GM12878 (cell line): ENCODE measurements around the gene SPTBN1. TPM values are rescaled to one million over a fixed set of nuclear protein-coding genes. Genes with fewer than 3 reads are reported as not detected.

ENCODE experiments used
- CBX3 ChIP-seq: fragments of 200-600 bp; sonication (generic); IDR thresholded peaks from 2 replicates; pipeline ENCODE4 v1.6.1; 2016; ENCODE audit warnings: low read depth, borderline replicate concordance
- CHD1 ChIP-seq: IDR thresholded peaks from 2 replicates; pipeline ENCODE4 v1.6.1; 2012; ENCODE audit warnings: low read depth, low read length, improper control_type of control experiment
- DPF2 ChIP-seq: fragments of 450-650 bp; IDR thresholded peaks from 2 replicates; pipeline ENCODE4 v1.6.1; 2017; ENCODE audit warnings: mild to moderate bottlenecking
- GABPA ChIP-seq: IDR thresholded peaks from 2 replicates; pipeline ENCODE4 v1.6.1; 2014; ENCODE audit warnings: antibody characterized with exemption, low read depth, mild to moderate bottlenecking, inconsistent platforms
- IRF4 ChIP-seq: IDR thresholded peaks from 2 replicates; pipeline ENCODE4 v1.6.1; 2011; ENCODE audit warnings: low read depth, low read length
- KLF5 ChIP-seq: fragments of 450-650 bp; IDR thresholded peaks from 2 replicates; pipeline ENCODE4 v1.6.1; 2014; ENCODE audit warnings: mild to moderate bottlenecking; ENCODE audit not compliant: partially characterized antibody
- LARP7 ChIP-seq: fragments of 450-650 bp; IDR thresholded peaks from 2 replicates; pipeline ENCODE4 v1.6.1; 2017; ENCODE audit warnings: mild to moderate bottlenecking
- NR2C2 ChIP-seq: IDR thresholded peaks from 2 replicates; pipeline ENCODE4 v1.6.1; 2011; ENCODE audit warnings: borderline replicate concordance, low read depth; ENCODE audit not compliant: control insufficient read depth, insufficient read length
- NRF1 ChIP-seq: conservative IDR thresholded peaks from 2 replicates; pipeline ENCODE4 v1.6.1; 2011; ENCODE audit warnings: mild to moderate bottlenecking, low read depth, low read length, improper control_type of control experiment
- SPI1 ChIP-seq: IDR thresholded peaks from 2 replicates; pipeline ENCODE4 v1.6.1; 2011; ENCODE audit warnings: low read depth, mild to moderate bottlenecking, low read length, moderate library complexity, borderline replicate concordance; ENCODE audit not compliant: insufficient read depth
- SREBF1 ChIP-seq: IDR thresholded peaks from 2 replicates; pipeline ENCODE4 v1.6.1; 2012; ENCODE audit warnings: mild to moderate bottlenecking, low read length
- SUPT20H ChIP-seq: IDR thresholded peaks from 2 replicates; pipeline ENCODE4 v1.6.1; 2011; ENCODE audit warnings: low read depth, mild to moderate bottlenecking, low read length, moderate library complexity, borderline replicate concordance; ENCODE audit not compliant: control insufficient read depth
- YBX1 ChIP-seq: fragments of 450-650 bp; IDR thresholded peaks from 2 replicates; pipeline ENCODE4 v1.6.1; 2016; ENCODE audit warnings: antibody characterized with exemption
- polyA plus RNA-seq, 11 experiments: library from polyadenylated mRNA; depleted of rRNA in 4 of 11; unstranded in 6 of 11; stranded (reverse) in 5 of 11; fragments of >200 nt; fragmentation: Nextera tagmentation in 4 of 11; fragmentation: Illumina TruSeq in 1 of 11; extraction: Ambion mirVana in 4 of 11; extraction: Trizol in 1 of 11; gene quantifications; 1 replicate in 1 of 11; 2 replicates in 10 of 11; pipeline versions ENCODE4 v1.2.1 to v1.2.3, GENCODE V29; 2011 to 2016; ENCODE audit warnings: inconsistent platforms in 2 of 11, missing spikeins in 2 of 11, low read depth in 1 of 11
- total RNA-seq, 4 experiments: library from RNA; depleted of rRNA in 3 of 4; stranded (reverse); fragments of >200 nt in 3 of 4; fragmentation: Illumina TruSeq in 1 of 4; extraction: Trizol in 1 of 4; gene quantifications; 2 replicates each; pipeline versions ENCODE4 v1.2.1 to v1.2.3, GENCODE V29; 2013 to 2021
- TF ChIP-seq, protein P1 (sequence below): IDR thresholded peaks from 2 replicates; pipeline ENCODE4 v1.6.1; 2012; ENCODE audit warnings: low read depth, low read length, improper control_type of control experiment
- TF ChIP-seq, protein P2 (sequence below): IDR thresholded peaks from 2 replicates; pipeline ENCODE4 v1.6.1; 2011; ENCODE audit warnings: borderline replicate concordance, low read depth, mild to moderate bottlenecking, moderate library complexity, mixed read lengths, low read length; ENCODE audit not compliant: insufficient read depth; ENCODE audit errors: extremely low read length
- TF ChIP-seq, protein P3 (sequence below): IDR thresholded peaks from 2 replicates; pipeline ENCODE4 v1.6.1; 2012; ENCODE audit warnings: low read depth, low read length, improper control_type of control experiment
- TF ChIP-seq, protein P4 (sequence below): fragments of 450-650 bp; IDR thresholded peaks from 2 replicates; pipeline ENCODE4 v1.6.1; 2017; ENCODE audit warnings: mild to moderate bottlenecking
- TF ChIP-seq, protein P5 (sequence below): IDR thresholded peaks from 2 replicates; pipeline ENCODE4 v1.6.1; 2011; ENCODE audit warnings: low read depth, mild to moderate bottlenecking, low read length, moderate library complexity, borderline replicate concordance; ENCODE audit errors: extremely low read depth
- TF ChIP-seq, protein P6 (sequence below): fragments of 450-650 bp; IDR thresholded peaks from 2 replicates; pipeline ENCODE4 v1.6.1; 2018; ENCODE audit warnings: mild to moderate bottlenecking, low read depth, moderate library complexity; ENCODE audit not compliant: partially characterized antibody
- TF ChIP-seq, protein P7 (sequence below): fragments of 450-650 bp; IDR thresholded peaks from 2 replicates; pipeline ENCODE4 v1.6.1; 2017; ENCODE audit warnings: mild to moderate bottlenecking, low read depth, inconsistent platforms; ENCODE audit not compliant: poor library complexity, severe bottlenecking

SPTBN1 gene
- total and polyA plus RNA-seq, 10 of the 15 experiments (the other 5 are each of a cell fraction or from before 2014, with no cell fraction given) = 20.6 to 154 (median 76.7) TPM

DNA sequence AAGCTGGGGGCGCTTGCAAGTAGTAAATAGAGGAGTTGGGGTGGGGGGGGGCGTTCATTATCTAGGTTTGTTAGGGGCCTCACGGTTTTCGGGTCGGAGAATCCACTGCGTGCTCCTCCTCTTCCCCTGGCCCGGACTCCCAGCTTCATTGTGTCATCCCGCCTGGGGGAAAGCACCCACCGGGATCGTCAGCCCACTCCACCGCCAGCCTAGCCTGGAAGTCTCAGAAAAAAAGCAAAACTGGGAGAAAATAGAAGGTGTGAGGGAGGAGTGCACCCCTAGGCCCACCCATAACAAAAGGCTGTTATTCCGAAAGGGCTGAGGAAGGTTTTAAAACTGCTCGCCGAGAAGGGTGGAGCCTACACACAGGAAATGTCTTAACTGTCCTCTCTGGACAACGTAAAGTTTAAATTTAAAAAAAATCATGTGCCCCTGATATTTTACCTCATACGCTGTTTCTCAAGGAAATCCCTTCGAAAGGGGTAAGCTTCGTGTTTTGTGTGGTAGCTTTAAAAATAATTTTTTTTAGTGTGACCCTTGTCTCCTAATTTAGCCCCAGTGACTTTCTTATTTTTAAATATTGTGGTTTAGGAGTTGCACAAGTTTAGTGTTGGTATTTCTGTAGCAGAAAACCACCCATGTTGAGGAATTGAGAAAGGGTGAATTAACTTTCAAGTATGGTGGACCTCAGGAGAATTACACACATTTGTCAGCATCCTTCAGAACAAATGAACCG, 104.2 kb downstream of the SPTBN1 start (continued):
- TF ChIP-seq YBX1 (no peak), CHD1 (no peak; the same call in 1 of the 2 replicates), IRF4 (0 out of 2 replicates have a peak, but pooled peaks have one; percentile 9), GABPA (peak; percentile 48; the same call in 1 of the 2 replicates), SPI1 (no peak), NR2C2 (no peak), DPF2 (no peak), SUPT20H (no peak), KLF5 (peak; percentile 54), SREBF1 (no peak), NRF1 (no peak), LARP7 (no peak), CBX3 (no peak)
- TF ChIP-seq, protein P1, sequence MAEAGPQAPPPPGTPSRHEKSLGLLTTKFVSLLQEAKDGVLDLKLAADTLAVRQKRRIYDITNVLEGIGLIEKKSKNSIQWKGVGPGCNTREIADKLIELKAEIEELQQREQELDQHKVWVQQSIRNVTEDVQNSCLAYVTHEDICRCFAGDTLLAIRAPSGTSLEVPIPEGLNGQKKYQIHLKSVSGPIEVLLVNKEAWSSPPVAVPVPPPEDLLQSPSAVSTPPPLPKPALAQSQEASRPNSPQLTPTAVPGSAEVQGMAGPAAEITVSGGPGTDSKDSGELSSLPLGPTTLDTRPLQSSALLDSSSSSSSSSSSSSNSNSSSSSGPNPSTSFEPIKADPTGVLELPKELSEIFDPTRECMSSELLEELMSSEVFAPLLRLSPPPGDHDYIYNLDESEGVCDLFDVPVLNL = no peak
- TF ChIP-seq, protein P2, sequence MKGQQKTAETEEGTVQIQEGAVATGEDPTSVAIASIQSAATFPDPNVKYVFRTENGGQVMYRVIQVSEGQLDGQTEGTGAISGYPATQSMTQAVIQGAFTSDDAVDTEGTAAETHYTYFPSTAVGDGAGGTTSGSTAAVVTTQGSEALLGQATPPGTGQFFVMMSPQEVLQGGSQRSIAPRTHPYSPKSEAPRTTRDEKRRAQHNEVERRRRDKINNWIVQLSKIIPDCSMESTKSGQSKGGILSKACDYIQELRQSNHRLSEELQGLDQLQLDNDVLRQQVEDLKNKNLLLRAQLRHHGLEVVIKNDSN = no peak
- TF ChIP-seq, protein P3, sequence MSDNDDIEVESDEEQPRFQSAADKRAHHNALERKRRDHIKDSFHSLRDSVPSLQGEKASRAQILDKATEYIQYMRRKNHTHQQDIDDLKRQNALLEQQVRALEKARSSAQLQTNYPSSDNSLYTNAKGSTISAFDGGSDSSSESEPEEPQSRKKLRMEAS = no peak
- TF ChIP-seq, protein P4, sequence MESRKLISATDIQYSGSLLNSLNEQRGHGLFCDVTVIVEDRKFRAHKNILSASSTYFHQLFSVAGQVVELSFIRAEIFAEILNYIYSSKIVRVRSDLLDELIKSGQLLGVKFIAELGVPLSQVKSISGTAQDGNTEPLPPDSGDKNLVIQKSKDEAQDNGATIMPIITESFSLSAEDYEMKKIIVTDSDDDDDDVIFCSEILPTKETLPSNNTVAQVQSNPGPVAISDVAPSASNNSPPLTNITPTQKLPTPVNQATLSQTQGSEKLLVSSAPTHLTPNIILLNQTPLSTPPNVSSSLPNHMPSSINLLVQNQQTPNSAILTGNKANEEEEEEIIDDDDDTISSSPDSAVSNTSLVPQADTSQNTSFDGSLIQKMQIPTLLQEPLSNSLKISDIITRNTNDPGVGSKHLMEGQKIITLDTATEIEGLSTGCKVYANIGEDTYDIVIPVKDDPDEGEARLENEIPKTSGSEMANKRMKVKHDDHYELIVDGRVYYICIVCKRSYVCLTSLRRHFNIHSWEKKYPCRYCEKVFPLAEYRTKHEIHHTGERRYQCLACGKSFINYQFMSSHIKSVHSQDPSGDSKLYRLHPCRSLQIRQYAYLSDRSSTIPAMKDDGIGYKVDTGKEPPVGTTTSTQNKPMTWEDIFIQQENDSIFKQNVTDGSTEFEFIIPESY = no peak
- TF ChIP-seq, protein P5, sequence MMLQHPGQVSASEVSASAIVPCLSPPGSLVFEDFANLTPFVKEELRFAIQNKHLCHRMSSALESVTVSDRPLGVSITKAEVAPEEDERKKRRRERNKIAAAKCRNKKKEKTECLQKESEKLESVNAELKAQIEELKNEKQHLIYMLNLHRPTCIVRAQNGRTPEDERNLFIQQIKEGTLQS = no peak
- TF ChIP-seq, protein P6, sequence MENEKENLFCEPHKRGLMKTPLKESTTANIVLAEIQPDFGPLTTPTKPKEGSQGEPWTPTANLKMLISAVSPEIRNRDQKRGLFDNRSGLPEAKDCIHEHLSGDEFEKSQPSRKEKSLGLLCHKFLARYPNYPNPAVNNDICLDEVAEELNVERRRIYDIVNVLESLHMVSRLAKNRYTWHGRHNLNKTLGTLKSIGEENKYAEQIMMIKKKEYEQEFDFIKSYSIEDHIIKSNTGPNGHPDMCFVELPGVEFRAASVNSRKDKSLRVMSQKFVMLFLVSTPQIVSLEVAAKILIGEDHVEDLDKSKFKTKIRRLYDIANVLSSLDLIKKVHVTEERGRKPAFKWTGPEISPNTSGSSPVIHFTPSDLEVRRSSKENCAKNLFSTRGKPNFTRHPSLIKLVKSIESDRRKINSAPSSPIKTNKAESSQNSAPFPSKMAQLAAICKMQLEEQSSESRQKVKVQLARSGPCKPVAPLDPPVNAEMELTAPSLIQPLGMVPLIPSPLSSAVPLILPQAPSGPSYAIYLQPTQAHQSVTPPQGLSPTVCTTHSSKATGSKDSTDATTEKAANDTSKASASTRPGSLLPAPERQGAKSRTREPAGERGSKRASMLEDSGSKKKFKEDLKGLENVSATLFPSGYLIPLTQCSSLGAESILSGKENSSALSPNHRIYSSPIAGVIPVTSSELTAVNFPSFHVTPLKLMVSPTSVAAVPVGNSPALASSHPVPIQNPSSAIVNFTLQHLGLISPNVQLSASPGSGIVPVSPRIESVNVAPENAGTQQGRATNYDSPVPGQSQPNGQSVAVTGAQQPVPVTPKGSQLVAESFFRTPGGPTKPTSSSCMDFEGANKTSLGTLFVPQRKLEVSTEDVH = no peak
- TF ChIP-seq, protein P7, sequence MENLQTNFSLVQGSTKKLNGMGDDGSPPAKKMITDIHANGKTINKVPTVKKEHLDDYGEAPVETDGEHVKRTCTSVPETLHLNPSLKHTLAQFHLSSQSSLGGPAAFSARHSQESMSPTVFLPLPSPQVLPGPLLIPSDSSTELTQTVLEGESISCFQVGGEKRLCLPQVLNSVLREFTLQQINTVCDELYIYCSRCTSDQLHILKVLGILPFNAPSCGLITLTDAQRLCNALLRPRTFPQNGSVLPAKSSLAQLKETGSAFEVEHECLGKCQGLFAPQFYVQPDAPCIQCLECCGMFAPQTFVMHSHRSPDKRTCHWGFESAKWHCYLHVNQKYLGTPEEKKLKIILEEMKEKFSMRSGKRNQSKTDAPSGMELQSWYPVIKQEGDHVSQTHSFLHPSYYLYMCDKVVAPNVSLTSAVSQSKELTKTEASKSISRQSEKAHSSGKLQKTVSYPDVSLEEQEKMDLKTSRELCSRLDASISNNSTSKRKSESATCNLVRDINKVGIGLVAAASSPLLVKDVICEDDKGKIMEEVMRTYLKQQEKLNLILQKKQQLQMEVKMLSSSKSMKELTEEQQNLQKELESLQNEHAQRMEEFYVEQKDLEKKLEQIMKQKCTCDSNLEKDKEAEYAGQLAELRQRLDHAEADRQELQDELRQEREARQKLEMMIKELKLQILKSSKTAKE = peak; percentile 94
